Measurements from ENCODE around the gene PDZK1IP1.
A peak's percentile ranks its signal among the peaks of the same experiment; 100 is the strongest.

DNA sequence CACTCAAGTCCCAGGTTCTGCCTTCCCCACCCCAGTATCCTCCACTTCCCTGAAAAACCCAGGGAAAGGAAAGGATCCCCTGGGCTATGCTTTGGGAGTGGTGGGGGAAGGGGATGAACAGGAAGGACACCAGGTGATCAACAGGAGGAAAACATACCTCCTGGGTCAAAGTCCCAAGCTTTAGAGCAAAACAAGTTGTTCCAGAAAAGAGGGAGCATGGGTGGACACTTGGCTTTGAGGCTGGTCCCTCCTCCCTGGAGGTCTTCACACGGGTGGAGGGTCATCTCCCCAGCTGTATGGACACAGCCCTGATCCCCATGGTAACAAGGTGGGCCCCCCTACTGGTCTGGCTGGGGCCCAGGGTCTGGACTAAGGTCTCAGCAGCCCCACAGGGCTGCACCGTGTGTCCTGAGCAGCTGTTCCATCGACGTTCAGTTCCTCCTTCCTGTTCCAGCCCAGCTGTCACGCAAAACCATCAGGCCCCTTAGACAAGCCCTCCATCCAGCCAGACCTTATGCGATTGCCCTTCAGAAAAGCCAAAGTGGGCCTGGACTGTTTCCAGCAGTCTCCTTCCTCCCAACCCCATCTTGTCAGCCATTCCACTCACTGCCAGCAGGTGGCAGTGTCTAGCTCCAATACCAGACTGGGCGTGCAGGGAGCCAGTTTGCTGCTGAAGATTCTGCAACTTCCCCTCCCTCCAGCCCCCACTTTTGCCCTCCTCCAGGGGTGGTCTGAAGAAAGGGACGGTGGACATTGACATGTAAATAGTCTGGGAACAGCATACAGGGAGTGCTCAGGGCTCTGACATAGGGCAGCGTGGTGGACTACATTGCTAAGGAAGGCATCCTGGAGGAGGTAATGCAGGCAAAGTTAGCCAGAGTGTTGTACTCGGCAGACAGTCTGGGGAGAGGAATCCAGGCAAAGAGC is 2.9 kb upstream of the PDZK1IP1 start:
- TF ChIP-seq, protein P1, sequence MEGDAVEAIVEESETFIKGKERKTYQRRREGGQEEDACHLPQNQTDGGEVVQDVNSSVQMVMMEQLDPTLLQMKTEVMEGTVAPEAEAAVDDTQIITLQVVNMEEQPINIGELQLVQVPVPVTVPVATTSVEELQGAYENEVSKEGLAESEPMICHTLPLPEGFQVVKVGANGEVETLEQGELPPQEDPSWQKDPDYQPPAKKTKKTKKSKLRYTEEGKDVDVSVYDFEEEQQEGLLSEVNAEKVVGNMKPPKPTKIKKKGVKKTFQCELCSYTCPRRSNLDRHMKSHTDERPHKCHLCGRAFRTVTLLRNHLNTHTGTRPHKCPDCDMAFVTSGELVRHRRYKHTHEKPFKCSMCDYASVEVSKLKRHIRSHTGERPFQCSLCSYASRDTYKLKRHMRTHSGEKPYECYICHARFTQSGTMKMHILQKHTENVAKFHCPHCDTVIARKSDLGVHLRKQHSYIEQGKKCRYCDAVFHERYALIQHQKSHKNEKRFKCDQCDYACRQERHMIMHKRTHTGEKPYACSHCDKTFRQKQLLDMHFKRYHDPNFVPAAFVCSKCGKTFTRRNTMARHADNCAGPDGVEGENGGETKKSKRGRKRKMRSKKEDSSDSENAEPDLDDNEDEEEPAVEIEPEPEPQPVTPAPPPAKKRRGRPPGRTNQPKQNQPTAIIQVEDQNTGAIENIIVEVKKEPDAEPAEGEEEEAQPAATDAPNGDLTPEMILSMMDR (IDR thresholded peaks at IDR 0.05), result peak; percentile 37 to 78 (median 54)
- TF ChIP-seq EP300 (IDR thresholded peaks at IDR 0.05), result no peak
- TF ChIP-seq POLR2A (IDR thresholded peaks at IDR 0.05), result no peak
